ENCODE data around the gene F13B. TPM values are rescaled to one million over a fixed set of nuclear protein-coding genes. Genes with fewer than 3 reads are reported as not detected.
"Not testable (repeated sequence)": the region's sequence is repeated elsewhere in the genome, so short reads cannot be mapped to it uniquely, and the experiment has no call there.

F13B gene
- not detected for total RNA-seq
- not detected for polyA plus RNA-seq (ENCODE audit: insufficient read length in 2 of 2)
- long read RNA-seq, donor 1: 0 reads
- long read RNA-seq, donor 2: 0 reads
- long read RNA-seq, donor 3: 0 reads
- long read RNA-seq, donor 4: 0 reads

DNA sequence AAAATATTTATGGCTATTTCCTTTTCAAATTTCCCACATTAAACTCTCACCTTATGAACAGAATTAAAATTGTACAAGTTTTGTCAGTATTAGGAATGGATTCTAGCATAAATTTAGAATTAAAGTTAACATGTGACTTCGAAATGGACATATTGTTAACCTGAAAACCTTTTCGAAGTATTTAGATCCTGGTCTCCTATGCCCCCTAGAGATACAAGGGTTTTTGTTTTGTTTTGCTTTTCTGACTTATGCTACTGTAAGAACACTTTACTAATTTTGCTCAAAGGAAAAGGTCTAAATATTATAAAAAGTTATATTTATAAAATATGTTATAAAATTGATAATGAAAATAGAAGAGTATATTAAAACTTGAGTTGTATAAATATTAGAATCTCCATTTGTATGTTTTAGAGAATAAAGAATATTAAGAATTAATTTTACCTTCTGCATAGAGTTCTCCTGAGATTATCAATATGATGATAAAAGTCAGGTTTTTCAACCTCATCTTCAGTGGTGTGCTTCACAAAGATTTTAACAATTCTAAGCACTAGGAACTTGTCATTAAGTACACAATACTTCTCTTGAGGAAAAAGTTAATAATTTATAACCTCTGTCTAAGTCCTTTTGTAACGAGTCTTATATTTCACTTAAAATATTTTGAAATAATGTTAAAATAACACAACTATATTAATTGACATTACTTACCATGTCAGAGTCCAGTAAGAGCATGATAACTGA lies at the start of gene F13B:
TSS of gene F13B (minus strand) at position 542 of the 738 bp plus-strand sequence. CDS start at position 505, 37 bp downstream.
- Histone ChIP-seq H3K27me3 (ENCODE audit: control insufficient read depth, insufficient read depth, low read length) (no peaks in the 10 kb centered on the region), H3K27ac (ENCODE audit: low read depth, low read length) (no peak within 1 kb of the TSS), H3K4me1 (ENCODE audit: control insufficient read depth, insufficient read depth, low read length) (no peaks in the 10 kb centered on the region), H3K4me3 (ENCODE audit: low read depth, low read length) (no peak within 1 kb of the TSS), H3K9me3 (ENCODE audit: control insufficient read depth, insufficient read depth, low read length) (no peaks in the 10 kb centered on the region), H3K36me3 (ENCODE audit: control insufficient read depth, insufficient read depth, low read length) (no peaks in the 10 kb centered on the region)
- WGBS (ENCODE audit: insufficient coverage): no CpG with 5 or more reads among the region's 3 CpGs
- DNase-seq (ENCODE audit: low read depth in 4 of 6, low spot score in 6 of 6): no peak

DNA sequence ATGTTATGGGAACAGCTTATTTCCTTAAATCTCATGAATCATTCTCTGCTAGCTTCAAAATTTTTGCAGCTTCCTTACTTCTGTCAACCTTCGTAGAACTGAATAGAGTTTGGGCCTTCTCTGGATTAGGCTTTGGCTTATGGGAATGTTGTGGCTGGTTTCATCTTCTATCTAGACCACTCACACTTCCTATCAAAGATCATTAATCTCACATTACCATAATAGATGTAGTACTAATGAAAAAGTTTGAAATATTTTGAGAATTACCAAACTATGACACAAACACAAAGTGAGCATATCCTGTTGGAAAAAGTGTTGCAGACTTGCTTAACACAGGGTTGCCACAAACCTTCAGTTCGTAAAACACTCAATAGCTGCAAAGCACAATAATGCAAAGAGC lies 49.1 kb upstream of the F13B start:
- WGBS (ENCODE audit: insufficient coverage): no CpG with 5 or more reads among the region's 2 CpGs
- H3K4me3 ChIP-seq (ENCODE audit: low read depth, low read length): no peak overlapping the region
- H3K4me1 ChIP-seq (ENCODE audit: control insufficient read depth, insufficient read depth, low read length): no peaks in the 10 kb centered on the region
- DNase-seq (ENCODE audit: low read depth in 4 of 6, low spot score in 6 of 6): no peak
- H3K36me3 ChIP-seq (ENCODE audit: control insufficient read depth, insufficient read depth, low read length): no peaks in the 10 kb centered on the region
- H3K27me3 ChIP-seq (ENCODE audit: control insufficient read depth, insufficient read depth, low read length): no peaks in the 10 kb centered on the region
- H3K27ac ChIP-seq (ENCODE audit: low read depth, low read length): no peak overlapping the region
- no peaks in the 10 kb centered on the region for H3K9me3 ChIP-seq (ENCODE audit: control insufficient read depth, insufficient read depth, low read length)

DNA sequence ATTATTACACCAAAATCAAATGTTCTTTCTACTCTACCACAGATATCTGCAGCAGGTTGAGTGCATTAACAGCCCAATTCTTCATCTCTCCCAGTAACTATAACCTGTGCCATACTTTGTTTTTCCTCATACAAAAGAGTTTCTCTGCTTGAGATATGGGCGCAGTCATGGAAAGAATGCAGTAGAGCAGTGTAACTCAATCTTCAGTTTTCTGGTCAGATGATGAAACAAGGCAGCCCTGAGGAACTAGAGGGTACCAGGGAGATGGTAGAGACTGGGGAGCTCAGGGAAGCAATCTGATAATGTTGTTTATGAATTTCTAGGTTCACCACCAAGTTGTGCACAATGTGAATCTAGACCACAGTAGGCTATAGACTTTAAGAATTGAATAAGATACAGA lies 39.8 kb upstream of the F13B start:
- Histone ChIP-seq H3K9me3 (ENCODE audit: control insufficient read depth, insufficient read depth, low read length) (no peaks in the 10 kb centered on the region), H3K36me3 (ENCODE audit: control insufficient read depth, insufficient read depth, low read length) (no peaks in the 10 kb centered on the region), H3K4me1 (ENCODE audit: control insufficient read depth, insufficient read depth, low read length) (no peaks in the 10 kb centered on the region), H3K27ac (ENCODE audit: low read depth, low read length) (no peak overlapping the region), H3K4me3 (ENCODE audit: low read depth, low read length) (no peak overlapping the region), H3K27me3 (ENCODE audit: control insufficient read depth, insufficient read depth, low read length) (no peaks in the 10 kb centered on the region)
- DNase-seq (ENCODE audit: low read depth in 4 of 6, low spot score in 6 of 6): no peak
- WGBS (ENCODE audit: insufficient coverage): 88% methylated on average over 1 of the region's 1 CpG

GRCh38 chr1:197103300-197103699 lies 36.2 kb upstream of the F13B start:
- H3K4me1 ChIP-seq (ENCODE audit: control insufficient read depth, insufficient read depth, low read length): no peaks in the 10 kb centered on the region
- H3K4me3 ChIP-seq (ENCODE audit: low read depth, low read length): no peak overlapping the region

GRCh38 chr1:197101978-197102377 lies 34.9 kb upstream of the F13B start:
- no peaks in the 10 kb centered on the region for H3K9me3 ChIP-seq (ENCODE audit: control insufficient read depth, insufficient read depth, low read length)
- H3K36me3 ChIP-seq (ENCODE audit: control insufficient read depth, insufficient read depth, low read length): no peaks in the 10 kb centered on the region
- H3K27me3 ChIP-seq (ENCODE audit: control insufficient read depth, insufficient read depth, low read length): no peaks in the 10 kb centered on the region
- no peaks in the 10 kb centered on the region for H3K4me1 ChIP-seq (ENCODE audit: control insufficient read depth, insufficient read depth, low read length)
- peak in 3 of 6 donors; percentile 26 to 84 (median 48) for DNase-seq (ENCODE audit: low read depth in 4 of 6, low spot score in 6 of 6)
- no CpG with 5 or more reads among the region's 3 CpGs for WGBS (ENCODE audit: insufficient coverage)
- H3K27ac ChIP-seq (ENCODE audit: low read depth, low read length): peak overlapping the region; percentile 59
- no peak overlapping the region for H3K4me3 ChIP-seq (ENCODE audit: low read depth, low read length)

More at GRCh38 chr1:197103300-197103699, 36.2 kb upstream of the F13B start:
- DNase-seq (ENCODE audit: low read depth in 4 of 6, low spot score in 6 of 6): peak in 2 of 6 donors; percentile 21 to 64
- no CpG with 5 or more reads among the region's 5 CpGs for WGBS (ENCODE audit: insufficient coverage)
- Histone ChIP-seq H3K27ac (ENCODE audit: low read depth, low read length) (peak overlapping the region; percentile 59), H3K36me3 (ENCODE audit: control insufficient read depth, insufficient read depth, low read length) (no peaks in the 10 kb centered on the region), H3K9me3 (ENCODE audit: control insufficient read depth, insufficient read depth, low read length) (no peaks in the 10 kb centered on the region), H3K27me3 (ENCODE audit: control insufficient read depth, insufficient read depth, low read length) (no peaks in the 10 kb centered on the region)

DNA sequence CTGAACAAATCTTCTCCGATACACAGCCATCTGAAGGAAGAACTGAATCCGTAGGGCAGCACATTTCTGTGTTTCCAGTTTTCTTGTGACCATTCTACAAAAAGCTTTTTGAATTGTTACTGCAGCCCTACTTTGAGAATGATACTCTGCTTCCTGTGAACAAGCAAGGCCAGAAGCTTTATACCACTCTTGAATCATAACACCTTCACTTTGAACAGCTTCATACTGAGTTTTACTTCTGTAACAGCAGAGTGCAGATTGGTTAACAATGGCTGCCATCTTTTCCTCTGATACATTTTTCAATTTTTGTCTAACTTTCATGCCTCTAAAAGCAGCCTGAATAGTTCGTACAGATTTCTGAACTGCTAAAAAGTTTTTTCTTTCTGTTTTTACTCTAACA lies 33.6 kb upstream of the F13B start:
- peak overlapping the region; percentile 53 for H3K27ac ChIP-seq (ENCODE audit: low read depth, low read length)
- H3K9me3 ChIP-seq (ENCODE audit: control insufficient read depth, insufficient read depth, low read length): no peaks in the 10 kb centered on the region
- H3K27me3 ChIP-seq (ENCODE audit: control insufficient read depth, insufficient read depth, low read length): no peaks in the 10 kb centered on the region
- H3K4me3 ChIP-seq (ENCODE audit: low read depth, low read length): no peak overlapping the region
- DNase-seq (ENCODE audit: low read depth in 4 of 6, low spot score in 6 of 6): peak in 3 of 6 donors; percentile 14 to 23 (median 19)
- WGBS (ENCODE audit: insufficient coverage): 66% methylated on average over 3 of the region's 3 CpGs
- H3K4me1 ChIP-seq (ENCODE audit: control insufficient read depth, insufficient read depth, low read length): no peaks in the 10 kb centered on the region
- H3K36me3 ChIP-seq (ENCODE audit: control insufficient read depth, insufficient read depth, low read length): no peaks in the 10 kb centered on the region

GRCh38 chr1:197099444-197099843 lies 32.4 kb upstream of the F13B start:
- no peaks in the 10 kb centered on the region for H3K9me3 ChIP-seq (ENCODE audit: control insufficient read depth, insufficient read depth, low read length)
- no peak for DNase-seq (ENCODE audit: low read depth in 4 of 6, low spot score in 6 of 6)
- no peaks in the 10 kb centered on the region for H3K36me3 ChIP-seq (ENCODE audit: control insufficient read depth, insufficient read depth, low read length)
- no peaks in the 10 kb centered on the region for H3K27me3 ChIP-seq (ENCODE audit: control insufficient read depth, insufficient read depth, low read length)
- no peak overlapping the region for H3K4me3 ChIP-seq (ENCODE audit: low read depth, low read length)
- H3K27ac ChIP-seq (ENCODE audit: low read depth, low read length): no peak overlapping the region
- H3K4me1 ChIP-seq (ENCODE audit: control insufficient read depth, insufficient read depth, low read length): no peaks in the 10 kb centered on the region

GRCh38 chr1:197096971-197097370 lies 29.9 kb upstream of the F13B start:
- not testable (repeated sequence) for DNase-seq (ENCODE audit: low read depth in 4 of 6, low spot score in 6 of 6); H3K36me3 ChIP-seq (ENCODE audit: control insufficient read depth, insufficient read depth, low read length); H3K9me3 ChIP-seq (ENCODE audit: control insufficient read depth, insufficient read depth, low read length); H3K27me3 ChIP-seq (ENCODE audit: control insufficient read depth, insufficient read depth, low read length); H3K4me3 ChIP-seq (ENCODE audit: low read depth, low read length); H3K27ac ChIP-seq (ENCODE audit: low read depth, low read length); H3K4me1 ChIP-seq (ENCODE audit: control insufficient read depth, insufficient read depth, low read length)
- 85% methylated on average over 2 of the region's 2 CpGs for WGBS (ENCODE audit: insufficient coverage)

GRCh38 chr1:197096137-197096536 lies 29.1 kb upstream of the F13B start:
- Histone ChIP-seq H3K4me1 (ENCODE audit: control insufficient read depth, insufficient read depth, low read length) (no peaks in the 10 kb centered on the region), H3K27ac (ENCODE audit: low read depth, low read length) (no peak overlapping the region), H3K27me3 (ENCODE audit: control insufficient read depth, insufficient read depth, low read length) (no peaks in the 10 kb centered on the region), H3K4me3 (ENCODE audit: low read depth, low read length) (no peak overlapping the region), H3K9me3 (ENCODE audit: control insufficient read depth, insufficient read depth, low read length) (no peaks in the 10 kb centered on the region), H3K36me3 (ENCODE audit: control insufficient read depth, insufficient read depth, low read length) (no peaks in the 10 kb centered on the region)
- WGBS (ENCODE audit: insufficient coverage): no CpG with 5 or more reads among the region's 1 CpG
- peak in 1 of 6 donors; percentile 17 for DNase-seq (ENCODE audit: low read depth in 4 of 6, low spot score in 6 of 6)

GRCh38 chr1:197093226-197093885 lies 26.3 kb upstream of the F13B start:
- Histone ChIP-seq H3K4me1 (ENCODE audit: control insufficient read depth, insufficient read depth, low read length) (no peaks in the 10 kb centered on the region), H3K9me3 (ENCODE audit: control insufficient read depth, insufficient read depth, low read length) (no peaks in the 10 kb centered on the region), H3K27me3 (ENCODE audit: control insufficient read depth, insufficient read depth, low read length) (no peaks in the 10 kb centered on the region), H3K36me3 (ENCODE audit: control insufficient read depth, insufficient read depth, low read length) (no peaks in the 10 kb centered on the region), H3K4me3 (ENCODE audit: low read depth, low read length) (no peak overlapping the region), H3K27ac (ENCODE audit: low read depth, low read length) (no peak overlapping the region)
- no peak for DNase-seq (ENCODE audit: low read depth in 4 of 6, low spot score in 6 of 6)
- 100% methylated on average over 1 of the region's 4 CpGs for WGBS (ENCODE audit: insufficient coverage)

All from spinal cord (tissue), 10 donors.